Measurements from ENCODE around the gene FBXO3.
"Not testable (repeated sequence)": the region's sequence is repeated elsewhere in the genome, so short reads cannot be mapped to it uniquely, and the experiment has no call there.

Gene FBXO3

GRCh38 chr11:33708985-33709384 is 65.3 kb downstream of the FBXO3 start:
- Histone ChIP-seq H3K4me2 (peak overlapping the region; percentile 18; the same call in 1 of the 2 replicates), H2AFZ (ENCODE audit: low read depth) (no peak overlapping the region), H3K4me3 (IDR thresholded peaks at IDR 0.05; ENCODE audit: insufficient read depth, low read depth, low read length) (no peak overlapping the region), H3K79me2 (ENCODE audit: insufficient read depth, low read depth) (peaks cover 8% of the 10 kb centered on the region; the same call in 1 of the 2 replicates), H3K36me3 (ENCODE audit: insufficient read depth) (peaks cover 11% of the 10 kb centered on the region; the same call in 1 of the 2 replicates), H3K27me3 (ENCODE audit: insufficient read depth, low read depth) (no peaks in the 10 kb centered on the region), H3K4me1 (ENCODE audit: low read depth, poor library complexity, severe bottlenecking) (peaks cover 37% of the 10 kb centered on the region), H3K9ac (no peak overlapping the region), H4K20me1 (ENCODE audit: insufficient read depth) (peaks cover 3% of the 10 kb centered on the region; the same call in 1 of the 2 replicates), H3K27ac (peak overlapping the region; percentile 20; the same call in 1 of the 2 replicates)
- no peak for TF ChIP-seq CTCF (conservative IDR thresholded peaks at IDR 0.05; ENCODE audit: low read depth, low read length)

- H2AFZ ChIP-seq (ENCODE audit: low read depth); H3K4me2 ChIP-seq; H3K27me3 ChIP-seq (ENCODE audit: insufficient read depth, low read depth); H3K4me3 ChIP-seq (IDR thresholded peaks at IDR 0.05; ENCODE audit: insufficient read depth, low read depth, low read length); H3K9ac ChIP-seq; H3K79me2 ChIP-seq (ENCODE audit: insufficient read depth, low read depth); H4K20me1 ChIP-seq (ENCODE audit: insufficient read depth); H3K27ac ChIP-seq: not testable (repeated sequence)
- Histone ChIP-seq H3K36me3 (ENCODE audit: insufficient read depth) (peaks cover 11% of the 10 kb centered on the region; the same call in 1 of the 2 replicates), H3K4me1 (ENCODE audit: low read depth, poor library complexity, severe bottlenecking) (peaks cover 40% of the 10 kb centered on the region)
Measured at GRCh38 chr11:33707831-33708230, 66.5 kb downstream of the FBXO3 start.

- TF ChIP-seq CTCF (conservative IDR thresholded peaks at IDR 0.05; ENCODE audit: low read depth, low read length), result no peak
- Histone ChIP-seq H3K27ac (no peak overlapping the region), H4K20me1 (ENCODE audit: insufficient read depth) (no peaks in the 10 kb centered on the region), H3K4me1 (ENCODE audit: low read depth, poor library complexity, severe bottlenecking) (peaks cover 48% of the 10 kb centered on the region), H2AFZ (ENCODE audit: low read depth) (no peak overlapping the region), H3K4me2 (no peak overlapping the region), H3K36me3 (ENCODE audit: insufficient read depth) (peaks cover 11% of the 10 kb centered on the region; the same call in 1 of the 2 replicates), H3K4me3 (IDR thresholded peaks at IDR 0.05; ENCODE audit: insufficient read depth, low read depth, low read length) (no peak overlapping the region), H3K79me2 (ENCODE audit: insufficient read depth, low read depth) (peaks cover 4% of the 10 kb centered on the region; the same call in 1 of the 2 replicates), H3K9ac (no peak overlapping the region), H3K27me3 (ENCODE audit: insufficient read depth, low read depth) (no peaks in the 10 kb centered on the region)
Measured at GRCh38 chr11:33706966-33707365, 67.4 kb downstream of the FBXO3 start.

GRCh38 chr11:33706546-33706945 is 67.8 kb downstream of the FBXO3 start:
- Histone ChIP-seq H4K20me1 (ENCODE audit: insufficient read depth) (no peaks in the 10 kb centered on the region), H3K36me3 (ENCODE audit: insufficient read depth) (peaks cover 11% of the 10 kb centered on the region; the same call in 1 of the 2 replicates), H3K4me3 (IDR thresholded peaks at IDR 0.05; ENCODE audit: insufficient read depth, low read depth, low read length) (no peak overlapping the region), H3K79me2 (ENCODE audit: insufficient read depth, low read depth) (peaks cover 4% of the 10 kb centered on the region; the same call in 1 of the 2 replicates), H3K4me2 (no peak overlapping the region), H3K27me3 (ENCODE audit: insufficient read depth, low read depth) (no peaks in the 10 kb centered on the region), H3K4me1 (ENCODE audit: low read depth, poor library complexity, severe bottlenecking) (peaks cover 52% of the 10 kb centered on the region), H3K9ac (no peak overlapping the region), H2AFZ (ENCODE audit: low read depth) (no peak overlapping the region), H3K27ac (no peak overlapping the region)
- TF ChIP-seq CTCF (conservative IDR thresholded peaks at IDR 0.05; ENCODE audit: low read depth, low read length), result no peak

- H2AFZ ChIP-seq (ENCODE audit: low read depth), result no peak overlapping the region
- no peak overlapping the region for H3K27ac ChIP-seq
- no peaks in the 10 kb centered on the region for H3K27me3 ChIP-seq (ENCODE audit: insufficient read depth, low read depth)
- no peak overlapping the region for H3K4me3 ChIP-seq (IDR thresholded peaks at IDR 0.05; ENCODE audit: insufficient read depth, low read depth, low read length)
- no peak overlapping the region for H3K9ac ChIP-seq
- no peaks in the 10 kb centered on the region for H3K79me2 ChIP-seq (ENCODE audit: insufficient read depth, low read depth)
- no peaks in the 10 kb centered on the region for H4K20me1 ChIP-seq (ENCODE audit: insufficient read depth)
- H3K4me2 ChIP-seq, result no peak overlapping the region
- 0 out of 2 replicates have a peak, but pooled peaks have one; percentile 15 for TF ChIP-seq CTCF (conservative IDR thresholded peaks at IDR 0.05; ENCODE audit: low read depth, low read length)
- no peaks in the 10 kb centered on the region; the same call in 1 of the 2 replicates for H3K36me3 ChIP-seq (ENCODE audit: insufficient read depth)
- H3K4me1 ChIP-seq (ENCODE audit: low read depth, poor library complexity, severe bottlenecking), result peaks cover 45% of the 10 kb centered on the region
Measured at GRCh38 chr11:33704240-33705002, 69.9 kb downstream of the FBXO3 start.
